Sigmoid colon (tissue), 4 donors: ENCODE results near the gene GRIN1.

Experiments
- POLR2A ChIP-seq, 2 donors: fragments of 450-650 bp; IDR thresholded peaks; one replicate each; pipeline ENCODE4 v1.6.1; 2016; ENCODE audit warnings: antibody characterized with exemption in 2 of 2, mild to moderate bottlenecking in 2 of 2, moderate library complexity in 2 of 2
- POLR2AphosphoS5 ChIP-seq, 4 donors: sonication (generic); formaldehyde crosslinking; IDR thresholded peaks; one replicate each; pipeline ENCODE4 v1.6.1; 2017; ENCODE audit warnings: antibody characterized with exemption in 4 of 4
- TF ChIP-seq, protein P1 (sequence below), 4 experiments: fragments of 450-650 bp in 3 of 4; fragments of 200-600 bp in 1 of 4; IDR thresholded peaks; one replicate each; pipeline ENCODE4 v1.5.1; 2016 to 2019; ENCODE audit warnings: antibody characterized with exemption in 4 of 4, mild to moderate bottlenecking in 3 of 4, moderate library complexity in 2 of 4

DNA sequence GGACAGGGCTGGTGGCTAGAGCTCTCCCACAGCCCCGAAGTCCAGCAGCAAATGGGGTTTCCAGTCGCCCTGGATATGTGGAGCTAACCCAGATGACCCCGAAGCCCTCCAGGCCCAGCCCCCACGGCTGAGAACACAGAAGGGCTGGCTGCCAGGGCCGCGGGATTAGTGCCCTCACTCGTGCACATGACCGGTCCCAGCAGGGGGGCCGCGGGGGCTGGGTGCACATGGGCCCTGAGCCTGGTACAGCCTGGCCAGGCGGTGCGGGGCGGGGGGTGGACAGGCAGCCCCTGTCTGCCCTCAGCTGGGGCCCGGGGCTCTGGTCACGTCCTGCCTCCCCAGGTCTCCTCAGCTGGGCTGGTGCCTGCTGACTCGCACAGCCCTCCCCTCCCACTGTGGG, 55.4 kb downstream of the GRIN1 start:
- TF ChIP-seq, protein P1, sequence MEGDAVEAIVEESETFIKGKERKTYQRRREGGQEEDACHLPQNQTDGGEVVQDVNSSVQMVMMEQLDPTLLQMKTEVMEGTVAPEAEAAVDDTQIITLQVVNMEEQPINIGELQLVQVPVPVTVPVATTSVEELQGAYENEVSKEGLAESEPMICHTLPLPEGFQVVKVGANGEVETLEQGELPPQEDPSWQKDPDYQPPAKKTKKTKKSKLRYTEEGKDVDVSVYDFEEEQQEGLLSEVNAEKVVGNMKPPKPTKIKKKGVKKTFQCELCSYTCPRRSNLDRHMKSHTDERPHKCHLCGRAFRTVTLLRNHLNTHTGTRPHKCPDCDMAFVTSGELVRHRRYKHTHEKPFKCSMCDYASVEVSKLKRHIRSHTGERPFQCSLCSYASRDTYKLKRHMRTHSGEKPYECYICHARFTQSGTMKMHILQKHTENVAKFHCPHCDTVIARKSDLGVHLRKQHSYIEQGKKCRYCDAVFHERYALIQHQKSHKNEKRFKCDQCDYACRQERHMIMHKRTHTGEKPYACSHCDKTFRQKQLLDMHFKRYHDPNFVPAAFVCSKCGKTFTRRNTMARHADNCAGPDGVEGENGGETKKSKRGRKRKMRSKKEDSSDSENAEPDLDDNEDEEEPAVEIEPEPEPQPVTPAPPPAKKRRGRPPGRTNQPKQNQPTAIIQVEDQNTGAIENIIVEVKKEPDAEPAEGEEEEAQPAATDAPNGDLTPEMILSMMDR (IDR thresholded peaks at IDR 0.05) = no peak
- TF ChIP-seq POLR2A (IDR thresholded peaks at IDR 0.05) (no peak), POLR2AphosphoS5 (IDR thresholded peaks at IDR 0.05) (no peak)
